H1 (cell line): ENCODE data around the gene TTC28. TPM values are rescaled to one million over a fixed set of nuclear protein-coding genes. Genes with fewer than 3 reads are reported as not detected.

Experiments used
- CTCF ChIA-PET: fragments of 300-600 bp; sonication (Branson Sonifier 250); formaldehyde crosslinking; loops from one replicate; lab custom pipeline; 2021; ENCODE audit not compliant: partially characterized antibody; lab: Charles Lee
- POLR2A ChIA-PET: fragments of 300-600 bp; sonication (Branson Sonifier 250); formaldehyde crosslinking; loops from one replicate; lab custom pipeline; 2021; ENCODE audit warnings: inconsistent platforms; ENCODE audit not compliant: partially characterized antibody; lab: Charles Lee
- DNase-seq, 2 experiments: peaks; one replicate each; pipeline versions ENCODE4 v3.0.0 to v3.0.0-alpha.2; 2010 to 2022; ENCODE audit warnings: low spot score in 2 of 2, low read depth in 1 of 2, mixed read lengths in 1 of 2
- FAIRE-seq: peaks from 2 replicates; lab custom pipeline; 2011; peaks lifted over from hg19 to GRCh38; lab: Jason Lieb, UNC
- H2AFZ ChIP-seq: 2 replicates; pipeline ENCODE4 v1.8.1; 2012; ENCODE audit warnings: low read length, inconsistent platforms
- H2AK5ac ChIP-seq: 2 replicates; pipeline ENCODE4 v1.6.1; 2013; ENCODE audit warnings: low read depth, low read length
- H2BK120ac ChIP-seq: replicated peaks from 2 replicates; pipeline ENCODE3; 2013; ENCODE audit warnings: low read depth, low read length, inconsistent platforms
- H2BK12ac ChIP-seq: 2 replicates; pipeline ENCODE4 v1.6.1; 2013; ENCODE audit warnings: low read depth, low read length
- H2BK15ac ChIP-seq: 2 replicates; pipeline ENCODE4 v1.6.1; 2013; ENCODE audit warnings: low read length
- H2BK20ac ChIP-seq: 2 replicates; pipeline ENCODE4 v1.6.1; 2013; ENCODE audit warnings: low read length
- H2BK5ac ChIP-seq: 2 replicates; pipeline ENCODE4 v1.6.1; 2013; ENCODE audit warnings: low read depth, low read length
- H3K14ac ChIP-seq: 2 replicates; pipeline ENCODE4 v1.6.1; 2013; ENCODE audit warnings: inconsistent platforms; ENCODE audit not compliant: insufficient read length
- H3K18ac ChIP-seq: 2 replicates; pipeline ENCODE4 v1.6.1; 2013; ENCODE audit warnings: low read length; ENCODE audit errors: extremely low read depth
- H3K23ac ChIP-seq: 2 replicates; pipeline ENCODE4 v1.6.1; 2013; ENCODE audit warnings: inconsistent platforms; ENCODE audit not compliant: insufficient read length
- H3K23me2 ChIP-seq: 2 replicates; pipeline ENCODE4 v1.6.1; 2013; ENCODE audit warnings: low read depth, low read length
- H3K27ac ChIP-seq: 2 replicates; pipeline ENCODE4 v1.6.1; 2011; ENCODE audit warnings: low read depth, low read length, inconsistent platforms
- H3K27me3 ChIP-seq, 4 experiments: replicated peaks in 1 of 4; 1 replicate in 1 of 4; 2 replicates in 3 of 4; pipeline versions ENCODE4 v1.6.1 to v1.8.1; 2011 to 2013; ENCODE audit warnings: low read length in 3 of 4, mild to moderate bottlenecking in 3 of 4, inconsistent platforms in 2 of 4, mixed read lengths in 2 of 4, moderate library complexity in 1 of 4; ENCODE audit not compliant: control insufficient read depth in 3 of 4, insufficient read depth in 3 of 4; ENCODE audit errors: extremely low read depth in 1 of 4
- H3K36me3 ChIP-seq, 4 experiments: 2 replicates each; pipeline versions ENCODE4 v1.6.1 to v1.8.1; 2011 to 2013; ENCODE audit warnings: mild to moderate bottlenecking in 4 of 4, low read length in 3 of 4, moderate library complexity in 2 of 4, control low read depth in 1 of 4, inconsistent platforms in 1 of 4; ENCODE audit not compliant: insufficient read depth in 4 of 4, control insufficient read depth in 2 of 4
- H3K4ac ChIP-seq: replicated peaks from 2 replicates; pipeline ENCODE3; 2013; ENCODE audit warnings: low read length, low read depth, mixed read lengths, inconsistent platforms; ENCODE audit not compliant: insufficient read length
- H3K4me1 ChIP-seq, 4 experiments: replicated peaks in 1 of 4; 1 replicate in 1 of 4; 2 replicates in 3 of 4; pipeline versions ENCODE4 v1.6.1 to v1.8.1; 2011 to 2013; ENCODE audit warnings: low read length in 3 of 4, inconsistent platforms in 2 of 4, mixed read lengths in 1 of 4; ENCODE audit not compliant: insufficient read depth in 4 of 4, control insufficient read depth in 3 of 4
- H3K4me2 ChIP-seq, 2 experiments: 2 replicates each; pipeline versions ENCODE4 v1.6.1 to v1.8.1; 2011 to 2013; ENCODE audit warnings: low read depth in 2 of 2, low read length in 2 of 2, control low read depth in 1 of 2, inconsistent platforms in 1 of 2, mild to moderate bottlenecking in 1 of 2; ENCODE audit not compliant: insufficient read depth in 1 of 2
- H3K4me3 ChIP-seq, 4 experiments: fragments of 200-600, 300-600 bp in 1 of 4; sonication (generic), shearing (Covaris generic), sonication (Bioruptor Twin) in 1 of 4; 2 replicates each; pipeline versions ENCODE4 v1.5.1 to v1.8.1; 2011 to 2016; ENCODE audit warnings: low read length in 4 of 4, low read depth in 3 of 4, control low read depth in 2 of 4, inconsistent platforms in 2 of 4, mild to moderate bottlenecking in 2 of 4, mixed read lengths in 1 of 4, moderate library complexity in 1 of 4; ENCODE audit not compliant: insufficient read depth in 2 of 4; ENCODE audit errors: extremely low read depth in 1 of 4
- H3K56ac ChIP-seq: replicated peaks from 2 replicates; pipeline ENCODE3; 2013; ENCODE audit warnings: low read depth, mild to moderate bottlenecking, mixed read lengths, low read length, inconsistent platforms; ENCODE audit not compliant: insufficient read length
- H3K79me1 ChIP-seq: 2 replicates; pipeline ENCODE4 v1.6.1; 2013; ENCODE audit warnings: low read depth, low read length, control low read depth
- H3K79me2 ChIP-seq, 2 experiments: 2 replicates each; pipeline versions ENCODE4 v1.6.1 to v1.8.1; 2012 to 2013; ENCODE audit warnings: low read length in 2 of 2, mild to moderate bottlenecking in 2 of 2, inconsistent platforms in 1 of 2; ENCODE audit not compliant: insufficient read depth in 2 of 2, control insufficient read depth in 1 of 2
- H3K9ac ChIP-seq, 4 experiments: replicated peaks in 1 of 4; 1 replicate in 1 of 4; 2 replicates in 3 of 4; pipeline versions ENCODE4 v1.6.1 to v1.8.1; 2011 to 2013; ENCODE audit warnings: low read depth in 3 of 4, low read length in 3 of 4, control low read depth in 2 of 4, mild to moderate bottlenecking in 2 of 4, moderate library complexity in 2 of 4, inconsistent platforms in 1 of 4; ENCODE audit errors: extremely low read depth in 1 of 4
- H3K9me3 ChIP-seq, 2 experiments: 2 replicates each; pipeline versions ENCODE4 v1.6.1 to v1.8.1; 2012 to 2013; ENCODE audit warnings: mild to moderate bottlenecking in 2 of 2, moderate library complexity in 2 of 2, control low read depth in 1 of 2, inconsistent platforms in 1 of 2, low read depth in 1 of 2, low read length in 1 of 2, mixed read lengths in 1 of 2; ENCODE audit not compliant: insufficient read depth in 2 of 2
- H4K20me1 ChIP-seq, 2 experiments: replicated peaks in 1 of 2; 2 replicates each; pipeline versions ENCODE3 to v1.8.1; 2011 to 2013; ENCODE audit warnings: inconsistent platforms in 2 of 2, low read length in 2 of 2, mild to moderate bottlenecking in 1 of 2; ENCODE audit not compliant: insufficient read depth in 2 of 2, control insufficient read depth in 1 of 2
- H4K5ac ChIP-seq: 2 replicates; pipeline ENCODE4 v1.6.1; 2013; ENCODE audit warnings: low read length, low read depth, mixed read lengths, inconsistent platforms; ENCODE audit not compliant: insufficient read length
- H4K8ac ChIP-seq: 2 replicates; pipeline ENCODE4 v1.8.0; 2013; ENCODE audit warnings: mild to moderate bottlenecking, moderate library complexity, low read length, inconsistent platforms; ENCODE audit not compliant: insufficient read depth; ENCODE audit errors: extremely low read depth
- H4K91ac ChIP-seq: replicated peaks from 2 replicates; pipeline ENCODE3; 2013; ENCODE audit warnings: low read length, mixed read lengths, inconsistent platforms; ENCODE audit not compliant: insufficient read length
- CHD2 ChIP-seq: IDR thresholded peaks from 2 replicates; pipeline ENCODE4 v1.6.1; 2012; ENCODE audit warnings: low read length, improper control_type of control experiment
- CREB1 ChIP-seq: IDR thresholded peaks from 2 replicates; pipeline ENCODE4 v1.6.1; 2012; ENCODE audit warnings: inconsistent platforms
- EGR1 ChIP-seq: IDR thresholded peaks from 2 replicates; pipeline ENCODE4 v1.6.1; 2011; ENCODE audit warnings: low read depth, low read length, borderline replicate concordance
- JUN ChIP-seq: IDR thresholded peaks from 2 replicates; pipeline ENCODE4 v1.6.1; 2011; ENCODE audit warnings: low read depth, mild to moderate bottlenecking, improper control_type of control experiment, low read length
- JUND ChIP-seq: IDR thresholded peaks from 2 replicates; pipeline ENCODE4 v1.6.1; 2011; ENCODE audit warnings: mild to moderate bottlenecking, improper control_type of control experiment, low read length
- KDM4A ChIP-seq: IDR thresholded peaks from one replicate; pipeline ENCODE4 v1.7.1; 2012; ENCODE audit warnings: low read depth, mild to moderate bottlenecking, moderate library complexity, low read length, inconsistent platforms; ENCODE audit not compliant: severe bottlenecking
- POU5F1 ChIP-seq: IDR thresholded peaks from 2 replicates; pipeline ENCODE4 v1.6.1; 2011; ENCODE audit warnings: low read depth, mild to moderate bottlenecking, low read length, moderate library complexity
- RBBP5 ChIP-seq: IDR thresholded peaks from 2 replicates; pipeline ENCODE4 v1.7.1; 2012; ENCODE audit warnings: low read depth, mild to moderate bottlenecking, inconsistent platforms, low read length, moderate library complexity, borderline replicate concordance
- RNF2 ChIP-seq: fragments of 200-900, 300-1000 bp; sonication (generic); IDR thresholded peaks from 2 replicates; pipeline ENCODE4 v1.7.1; 2016; ENCODE audit warnings: borderline replicate concordance, low read depth, mild to moderate bottlenecking, antibody characterized with exemption, low read length; ENCODE audit not compliant: poor library complexity, severe bottlenecking; ENCODE audit errors: missing control alignments
- SIN3A ChIP-seq, 2 experiments: IDR thresholded peaks in 1 of 2; conservative IDR thresholded peaks in 1 of 2; 2 replicates each; pipeline ENCODE4 v1.6.1; 2011 to 2012; ENCODE audit warnings: low read length in 2 of 2, improper control_type of control experiment in 1 of 2, low read depth in 1 of 2, mild to moderate bottlenecking in 1 of 2
- TAF1 ChIP-seq: IDR thresholded peaks from 2 replicates; pipeline ENCODE4 v1.6.1; 2011; ENCODE audit warnings: mild to moderate bottlenecking, low read depth, low read length
- TAF7 ChIP-seq: optimal IDR thresholded peaks from 2 replicates; pipeline ENCODE3; 2011; ENCODE audit warnings: low read depth, mild to moderate bottlenecking, inconsistent platforms, low read length, moderate library complexity, borderline replicate concordance
- TEAD4 ChIP-seq: IDR thresholded peaks from 2 replicates; pipeline ENCODE4 v1.6.1; 2012; ENCODE audit warnings: low read depth, low read length, inconsistent platforms, mixed read lengths
- whole genome bisulfite sequencing, 2 experiments: shearing (Covaris generic) in 1 of 2; methylation state at CpG; one replicate each; pipeline versions ENCODE4 v1.1.6 to v1.1.7; 2013 to 2015; ENCODE audit warnings: low lambda C conversion rate in 2 of 2, mixed read lengths in 2 of 2, inconsistent platforms in 1 of 2, low coverage in 1 of 2, missing lambda C conversion rate in 1 of 2; ENCODE audit not compliant: insufficient replicate concordance in 2 of 2, insufficient coverage in 1 of 2, insufficient read length in 1 of 2; ENCODE audit errors: extremely low coverage in 1 of 2, missing lambda C conversion rate in 1 of 2; 5-methylcytosine and 5-hydroxymethylcytosine counted together
- polyA plus RNA-seq, 7 experiments: library from polyadenylated mRNA; depleted of rRNA in 3 of 7; stranded (reverse) in 5 of 7; unstranded in 2 of 7; fragments of >200 nt in 5 of 7; fragments of 200-250 nt in 2 of 7; gene quantifications; 1 replicate in 5 of 7; 2 replicates in 1 of 7; 4 replicates in 1 of 7; pipeline versions ENCODE4 v1.2.1 to v1.2.3, GENCODE V29; 2011 to 2013; ENCODE audit warnings: missing spikeins in 2 of 7, mixed read lengths in 2 of 7
- total RNA-seq: library from RNA; stranded (reverse); fragmentation: NEBNext Ultra II Directional; extraction: Animal tissue kit (Norgen Biotek cat#: 25700); gene quantifications from 2 replicates; pipeline ENCODE4 v1.2.1, GENCODE V29; 2021

Gene TTC28
- total and polyA plus RNA-seq, 2 of the 8 experiments (the other 6 are each of a cell fraction or from before 2014, with no cell fraction given): 2.6 to 12.6 TPM

- H3K36me3 ChIP-seq: no peaks in the 10 kb centered on the region
- no peak overlapping the region for H2AK5ac ChIP-seq
- no peak overlapping the region for H3K23ac ChIP-seq
- no peak overlapping the region for H2AFZ ChIP-seq
- no peak overlapping the region for H2BK12ac ChIP-seq
- no peak overlapping the region for H3K4me2 ChIP-seq
- H2BK5ac ChIP-seq: no peak overlapping the region
- 94% methylated on average over 1 of the region's 1 CpG; no CpG with 5 or more reads in 1 of the 2 experiments for WGBS, 2 experiments
- H3K18ac ChIP-seq: no peak overlapping the region
- no peak overlapping the region for H3K4ac ChIP-seq
- DNase-seq (no peak), FAIRE-seq (no peak)
- H3K23me2 ChIP-seq: no peaks in the 10 kb centered on the region
- no peaks in the 10 kb centered on the region for H3K79me1 ChIP-seq
- no peak overlapping the region for H3K27ac ChIP-seq
- H2BK120ac ChIP-seq: no peak overlapping the region
- H3K56ac ChIP-seq: no peak overlapping the region
- H3K79me2 ChIP-seq: no peaks in the 10 kb centered on the region
- H3K4me3 ChIP-seq: no peak overlapping the region
- ChIA-PET CTCF (interaction anchor here (0.9 to 5.5 kb wide), 2 partner anchors 189 to 387 kb away, joined by 3 to 51 read pairs; no protein-coding TSS in a partner anchor), POLR2A (no interaction called here)
- H4K91ac ChIP-seq: no peak overlapping the region
- no peaks in the 10 kb centered on the region for H3K9me3 ChIP-seq
- H3K14ac ChIP-seq: no peak overlapping the region
- no peak overlapping the region for H2BK20ac ChIP-seq
- peaks cover 0 to 5% (median 1%) of the 10 kb centered on the region in 4 experiments; a peak in 2 of 7 replicates for H3K4me1 ChIP-seq
- no peaks in the 10 kb centered on the region for H4K20me1 ChIP-seq
- no peaks in the 10 kb centered on the region for H3K27me3 ChIP-seq
- no peak overlapping the region for H3K9ac ChIP-seq
- H4K8ac ChIP-seq: no peak overlapping the region
- H4K5ac ChIP-seq: no peak overlapping the region
- no peak overlapping the region for H2BK15ac ChIP-seq
- TF ChIP-seq TAF1: no peak
- TF ChIP-seq SIN3A (conservative IDR thresholded peaks at IDR 0.05 in 1 of 2, IDR thresholded peaks at IDR 0.05 in 1 of 2; ENCODE audit: low read depth in 1 of 2, low read length in 2 of 2): no peak
- TF ChIP-seq POU5F1: no peak
- no peak for TF ChIP-seq TAF7
- TF ChIP-seq KDM4A: no peak
- TF ChIP-seq RNF2: no peak
- TF ChIP-seq EGR1: no peak
- TF ChIP-seq CHD2: no peak
- no peak for TF ChIP-seq RBBP5
- TF ChIP-seq JUND: no peak
- no peak for TF ChIP-seq JUN
- no peak for TF ChIP-seq CREB1
- no peak for TF ChIP-seq TEAD4
Measured at GRCh38 chr22:28054819-28055208, 624.8 kb downstream of the TTC28 start.
